Right cardiac atrium (tissue), 5 donors: ENCODE results near the gene OR10P1. TPM values are rescaled to one million over a fixed set of nuclear protein-coding genes. Genes with fewer than 3 reads are reported as not detected.

Experiments
- ATAC-seq, 2 donors: fragments of 200-7000 bp; cut with Tn5 transposase; one replicate each; pipeline versions ENCODE4 v1.8.0 to v1.9.1; 2020; ENCODE audit warnings: moderate library complexity in 2 of 2, mild to moderate bottlenecking in 1 of 2
- DNase-seq, 3 donors: peaks; one replicate each; pipeline ENCODE4 v3.0.0-alpha.2; 2020
- H3K27ac ChIP-seq: one replicate; pipeline ENCODE4 v1.5.1; 2013; ENCODE audit warnings: mild to moderate bottlenecking, low read length, control low read depth, moderate library complexity
- H3K27me3 ChIP-seq: one replicate; pipeline ENCODE4 v1.6.1; 2013; ENCODE audit not compliant: control insufficient read depth, insufficient read depth
- H3K4me1 ChIP-seq: one replicate; pipeline ENCODE4 v1.6.1; 2013; ENCODE audit warnings: low read length; ENCODE audit not compliant: control insufficient read depth, insufficient read depth
- H3K4me3 ChIP-seq: one replicate; pipeline ENCODE4 v1.5.1; 2013; ENCODE audit warnings: low read length, control low read depth
- H3K9me3 ChIP-seq: one replicate; pipeline ENCODE4 v1.6.1; 2013; ENCODE audit warnings: low read length; ENCODE audit not compliant: control insufficient read depth
- WGBS: extraction: QIAGEN DNeasy Blood & Tissue Kit; methylation state at CpG from one replicate; pipeline ENCODE4 v1.1.7; 2013; 5-methylcytosine and 5-hydroxymethylcytosine counted together
- intact Hi-C, 4 donors: fragments of 100-400 bp; cut with DNase I; formaldehyde crosslinking; loops; one replicate each; pipeline versions ENCODE4 v1.11.0 to v1.14.0; 2022 to 2023
- polyA plus RNA-seq: library from polyadenylated mRNA; stranded (reverse); fragments of 200-250 nt; gene quantifications from one replicate; pipeline ENCODE4 v1.2.3, GENCODE V29; 2013
- total RNA-seq, 4 donors: library from RNA; stranded (reverse); fragmentation: NEBNext Ultra II Directional; extraction: Animal tissue kit (Norgen Biotek cat#: 25700); gene quantifications; one replicate each; pipeline ENCODE4 v1.2.1, GENCODE V29; 2021
- donor health status: healthy with polysubstance abuse.
- donor health status: DM: no; HTN: yes; CAD: no.
- donor health status: DM: no; HTN: no; CAD: no.
- donor health status: DM: no; HTN: yes; CAD: no; lungs with severe emphysema.
- donor health status: DM: yes; HTN: yes; CAD: no.

The OR10P1 gene
- total and polyA plus RNA-seq, 5 donors = 1.3 to 2.9 (median 1.5) TPM

- peak overlapping the region; percentile 8 for H3K27ac ChIP-seq
- H3K27me3 ChIP-seq = no peaks in the 10 kb centered on the region
- WGBS = 89% methylated on average over 9 of the region's 9 CpGs
- ATAC-seq (peak in 1 of 2 donors; percentile 20), DNase-seq (no peak)
- peaks cover 2% of the 10 kb centered on the region for H3K4me1 ChIP-seq
- H3K9me3 ChIP-seq = no peaks in the 10 kb centered on the region
- no peak overlapping the region for H3K4me3 ChIP-seq
- intact Hi-C loops = no loop called here
Measured at GRCh38 chr12:55686366-55687010, 49.8 kb downstream of the OR10P1 start.

Other genes starting within 250 kb of the OR10P1 start
- not detected for gene OR6C65, start 236.4 kb upstream of the OR10P1 start, total RNA-seq
- not detected for gene OR6C65, start 236.4 kb upstream of the OR10P1 start, polyA plus RNA-seq
- not detected for gene OR6C76, start 210.6 kb upstream of the OR10P1 start, total RNA-seq
- gene OR6C76, start 210.6 kb upstream of the OR10P1 start, polyA plus RNA-seq = not detected
- not detected for gene OR6C2, start 192.8 kb upstream of the OR10P1 start, total RNA-seq
- not detected for gene OR6C2, start 192.8 kb upstream of the OR10P1 start, polyA plus RNA-seq
- gene OR6C70, start 166.8 kb upstream of the OR10P1 start, total RNA-seq = not detected
- gene OR6C70, start 166.8 kb upstream of the OR10P1 start, polyA plus RNA-seq = not detected
- gene OR6C68, start 144.5 kb upstream of the OR10P1 start, total RNA-seq = not detected
- not detected for gene OR6C68, start 144.5 kb upstream of the OR10P1 start, polyA plus RNA-seq
- gene OR6C4, start 87.3 kb upstream of the OR10P1 start, total RNA-seq = not detected
- not detected for gene OR6C4, start 87.3 kb upstream of the OR10P1 start, polyA plus RNA-seq
- gene OR2AP1, start 64.4 kb upstream of the OR10P1 start, total RNA-seq = not detected
- not detected for gene OR2AP1, start 64.4 kb upstream of the OR10P1 start, polyA plus RNA-seq
- gene ITGA7, start 71.0 kb downstream of the OR10P1 start, total RNA-seq = 100 to 1,000 TPM; 465 to 674 (median 604) TPM
- gene ITGA7, start 71.0 kb downstream of the OR10P1 start, polyA plus RNA-seq = 288 TPM
- gene BLOC1S1, start 79.2 kb downstream of the OR10P1 start, total RNA-seq = 100 to 1,000 TPM; 134 to 149 (median 139) TPM
- gene BLOC1S1, start 79.2 kb downstream of the OR10P1 start, polyA plus RNA-seq = 205 TPM
- 10 to 100 TPM; 15.9 to 27.7 (median 23.3) TPM for gene RDH5, start 83.5 kb downstream of the OR10P1 start, total RNA-seq
- 24.1 TPM for gene RDH5, start 83.5 kb downstream of the OR10P1 start, polyA plus RNA-seq
- 1,000 to 10,000 TPM; 1,076 to 1,430 (median 1,264) TPM for gene CD63, start 92.1 kb downstream of the OR10P1 start, total RNA-seq
- gene CD63, start 92.1 kb downstream of the OR10P1 start, polyA plus RNA-seq = 1,376 TPM
- 10 to 100 TPM; 16.2 to 17.5 (median 16.7) TPM for gene GDF11, start 106.2 kb downstream of the OR10P1 start, total RNA-seq
- gene GDF11, start 106.2 kb downstream of the OR10P1 start, polyA plus RNA-seq = 11.5 TPM
- gene SARNP, start 180.8 kb downstream of the OR10P1 start, total RNA-seq = 10 to 100 TPM; 50.3 to 55.7 (median 52.7) TPM
- gene SARNP, start 180.8 kb downstream of the OR10P1 start, polyA plus RNA-seq = 113 TPM
- 10 to 100 TPM; 13.8 to 23.2 (median 17.6) TPM for gene ORMDL2, start 181.1 kb downstream of the OR10P1 start, total RNA-seq
- 23.8 TPM for gene ORMDL2, start 181.1 kb downstream of the OR10P1 start, polyA plus RNA-seq
- 10 to 100 TPM; 19.0 to 24.1 (median 22.4) TPM for gene DNAJC14, start 192.7 kb downstream of the OR10P1 start, total RNA-seq
- 15.5 TPM for gene DNAJC14, start 192.7 kb downstream of the OR10P1 start, polyA plus RNA-seq
- gene MMP19, start 206.0 kb downstream of the OR10P1 start, total RNA-seq = 10 to 100 TPM in 1 of 4 donors, 1 to 10 TPM in 3; 3.1 to 21.2 (median 5.6) TPM
- gene MMP19, start 206.0 kb downstream of the OR10P1 start, polyA plus RNA-seq = 6.9 TPM